HG02852 (cell line): ENCODE measurements around the gene ACTN2.

Experiments
- ATAC-seq: cut with Tn5 transposase; IDR thresholded peaks from one replicate; pipeline ENCODE4 v1.9.1; 2021; ENCODE audit warnings: mild to moderate bottlenecking, moderate library complexity; ENCODE audit not compliant: unreplicated experiment

Gene ACTN2

GRCh38 chr1:236734141-236734765, 48.0 kb downstream of the ACTN2 start:
- no peak for ATAC-seq

GRCh38 chr1:236736761-236737160, 50.5 kb downstream of the ACTN2 start:
- ATAC-seq: no peak

- ATAC-seq: no peak
Observed at GRCh38 chr1:236741753-236742152, 55.5 kb downstream of the ACTN2 start.

GRCh38 chr1:236742421-236743160, 56.3 kb downstream of the ACTN2 start:
- ATAC-seq: no peak

- ATAC-seq: no peak
Observed at GRCh38 chr1:236744533-236744932, 58.2 kb downstream of the ACTN2 start.

DNA sequence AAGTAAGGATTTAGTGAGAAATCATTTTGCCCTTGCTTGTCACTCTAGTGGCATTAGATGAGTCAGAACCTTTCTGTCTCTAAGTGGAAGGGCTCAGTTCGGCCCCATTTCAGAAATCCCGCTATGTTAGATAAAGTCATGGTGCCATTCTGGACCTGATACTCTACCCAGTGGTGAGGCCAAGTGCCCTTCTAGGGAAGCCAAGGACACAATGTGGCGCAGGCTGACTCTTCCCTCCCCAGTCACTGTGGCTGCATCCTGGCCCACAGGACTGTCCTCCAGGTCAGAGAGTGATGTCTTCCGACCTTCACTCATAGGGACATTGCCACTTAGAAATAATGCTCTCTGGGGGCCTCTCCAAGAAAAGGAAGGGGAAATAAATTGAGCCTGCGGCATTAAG, 60.5 kb downstream of the ACTN2 start:
- no peak for ATAC-seq

DNA sequence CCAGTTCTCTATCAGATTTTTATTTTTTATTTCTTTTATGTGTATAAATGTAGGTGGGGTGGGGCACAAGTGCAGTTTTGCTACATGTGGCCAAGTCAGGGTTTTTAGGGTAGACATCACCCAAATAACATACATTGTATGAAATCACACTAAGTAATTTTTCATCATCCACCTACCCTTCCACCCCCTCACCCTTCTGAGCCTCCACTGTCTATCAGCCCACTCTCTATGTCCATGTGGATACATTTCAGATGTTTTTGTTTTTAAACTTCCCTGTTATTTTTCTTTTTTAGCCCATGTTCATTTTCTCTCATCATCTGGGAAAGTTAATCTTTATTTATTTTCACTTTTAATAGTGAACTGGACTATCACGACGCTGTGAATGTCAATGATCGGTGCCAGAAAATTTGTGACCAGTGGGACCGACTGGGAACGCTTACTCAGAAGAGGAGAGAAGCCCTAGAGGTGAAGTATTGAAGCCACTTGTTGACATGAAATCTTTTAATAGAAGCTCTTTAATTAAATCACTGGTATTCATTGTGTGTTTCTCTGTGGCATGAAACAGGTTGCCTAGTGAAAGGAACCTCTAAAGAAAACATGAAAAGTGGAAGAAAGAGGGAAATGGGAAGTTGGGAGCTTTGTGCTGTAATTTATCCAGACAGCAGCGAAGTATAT, 61.1 kb downstream of the ACTN2 start:
- ATAC-seq: no peak

- no peak for ATAC-seq
Observed at GRCh38 chr1:236748268-236748870, 62.1 kb downstream of the ACTN2 start.

GRCh38 chr1:236750928-236751327, 64.6 kb downstream of the ACTN2 start:
- ATAC-seq: no peak

GRCh38 chr1:236751385-236751784, 65.1 kb downstream of the ACTN2 start:
- no peak for ATAC-seq

DNA sequence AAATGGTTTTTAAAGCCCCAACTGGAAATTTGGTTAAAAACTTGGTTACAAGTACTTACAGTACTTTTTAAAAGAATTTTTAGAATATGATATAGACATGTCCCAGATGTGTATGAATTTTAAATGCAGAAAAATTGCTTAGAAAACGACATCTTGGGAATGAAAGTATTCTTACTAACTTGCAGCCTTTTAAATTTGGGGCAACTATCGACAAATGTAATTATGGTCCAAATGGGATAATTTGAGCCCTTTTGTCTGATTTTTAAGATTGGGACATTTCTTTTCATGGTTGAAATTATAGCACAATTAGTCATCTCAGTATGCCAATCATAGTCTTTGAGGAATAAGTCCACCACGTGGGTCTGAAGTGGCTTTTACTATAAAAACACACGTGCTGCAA, 65.6 kb downstream of the ACTN2 start:
- ATAC-seq: no peak

- ATAC-seq: no peak
Observed at GRCh38 chr1:236753516-236753915, 67.2 kb downstream of the ACTN2 start.

GRCh38 chr1:236753964-236754363, 67.7 kb downstream of the ACTN2 start:
- ATAC-seq: no peak

GRCh38 chr1:236754525-236755210, 68.4 kb downstream of the ACTN2 start:
- no peak for ATAC-seq

- ATAC-seq: no peak
Observed at GRCh38 chr1:236757640-236758039, 71.3 kb downstream of the ACTN2 start.

- ATAC-seq: no peak
Observed at GRCh38 chr1:236759252-236759859, 73.1 kb downstream of the ACTN2 start.

- ATAC-seq: no peak
Observed at GRCh38 chr1:236760480-236760879, 74.2 kb downstream of the ACTN2 start.

GRCh38 chr1:236760986-236761385, 74.7 kb downstream of the ACTN2 start:
- no peak for ATAC-seq

- ATAC-seq: no peak
Observed at GRCh38 chr1:236761397-236762132, 75.3 kb downstream of the ACTN2 start.

DNA sequence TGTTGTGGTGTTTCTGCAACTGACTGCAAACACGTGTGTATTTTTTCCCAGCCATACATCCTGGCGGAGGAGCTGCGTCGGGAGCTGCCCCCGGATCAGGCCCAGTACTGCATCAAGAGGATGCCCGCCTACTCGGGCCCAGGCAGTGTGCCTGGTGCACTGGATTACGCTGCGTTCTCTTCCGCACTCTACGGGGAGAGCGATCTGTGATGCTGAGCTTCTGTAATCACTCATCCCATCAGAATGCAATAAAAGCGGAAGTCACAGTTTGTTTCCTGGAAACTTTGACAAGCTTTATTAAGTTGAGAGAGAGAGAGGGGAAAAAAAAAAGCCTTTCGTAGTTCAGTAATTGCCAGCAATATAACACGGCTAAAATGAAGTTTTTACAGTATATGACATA, 76.1 kb downstream of the ACTN2 start:
- ATAC-seq: no peak
